CD4-positive, alpha-beta T cell treated with Interleukin-15 for 1 hour (primary cell): ENCODE results near the gene RRM2.
A peak's percentile ranks its signal among the peaks of the same experiment; 100 is the strongest.

Experiments used
- DNase-seq: peaks from one replicate; pipeline ENCODE4 v3.0.0-alpha.2; 2020

Gene RRM2

GRCh38 chr2:10122500-10123280, at the start of gene RRM2:
Gene RRM2, plus strand, starts transcription at chr2:10122739. Its CDS starts 60 bp downstream, at chr2:10122799.
- peak; percentile 91 for DNase-seq

DNA sequence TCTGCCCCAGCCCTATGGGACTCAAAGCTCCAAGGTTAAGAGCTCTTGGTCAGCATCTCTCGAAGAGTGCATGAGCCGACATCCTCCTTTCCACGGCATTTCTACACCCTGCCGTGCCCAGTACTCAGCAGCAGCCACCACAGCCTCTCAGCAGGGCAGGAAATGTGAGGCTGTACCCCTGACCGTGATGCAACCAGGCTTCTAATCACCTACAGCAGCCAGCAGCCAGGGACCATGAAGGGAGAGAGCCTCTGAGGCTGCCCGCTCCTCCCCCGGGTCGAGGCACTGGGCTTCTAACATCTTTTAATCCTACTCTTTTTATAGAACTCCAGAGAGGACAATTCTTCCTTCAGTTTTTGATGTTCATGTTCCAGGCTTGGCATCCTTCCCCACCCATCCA, 48.8 kb upstream of the RRM2 start:
- no peak for DNase-seq

- DNase-seq: no peak
These were observed 47.4 kb upstream of the RRM2 start for GRCh38 chr2:10075101-10075500.

DNA sequence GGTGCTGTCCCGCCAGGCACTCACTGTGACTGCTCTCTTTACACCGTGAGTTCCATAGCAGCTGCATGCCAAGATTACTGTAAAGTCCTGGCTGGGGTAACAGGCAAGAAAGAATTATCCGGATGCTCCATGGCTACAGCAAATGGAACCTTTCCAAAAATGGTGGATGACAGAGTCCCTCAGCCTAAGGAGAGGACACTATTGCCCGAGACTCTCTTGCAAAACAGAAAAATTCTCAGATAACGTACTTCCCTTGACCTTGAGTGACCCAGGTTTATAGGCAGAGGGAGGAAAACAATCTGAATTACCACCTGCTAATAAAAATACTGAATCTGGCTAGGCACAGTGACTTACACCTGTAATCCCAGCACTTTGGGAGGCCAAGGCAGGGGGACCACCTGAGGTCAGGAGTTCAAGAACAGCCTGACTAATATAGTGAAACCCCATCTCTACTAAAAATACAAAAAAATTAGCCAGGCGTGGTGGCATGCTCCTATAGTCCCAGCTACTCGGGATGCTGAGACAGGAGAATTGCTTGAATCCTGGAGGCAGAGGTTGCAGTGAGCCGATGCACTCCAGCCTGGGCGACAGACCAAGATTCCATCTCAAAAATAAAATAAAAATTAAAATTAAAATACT, 46.8 kb upstream of the RRM2 start:
- DNase-seq: no peak

GRCh38 chr2:10076511-10076910, 46.0 kb upstream of the RRM2 start:
- DNase-seq: no peak

- DNase-seq: no peak
These were observed 45.5 kb upstream of the RRM2 start for GRCh38 chr2:10076988-10077527.

- DNase-seq: no peak
These were observed 44.5 kb upstream of the RRM2 start for GRCh38 chr2:10078001-10078400.

DNA sequence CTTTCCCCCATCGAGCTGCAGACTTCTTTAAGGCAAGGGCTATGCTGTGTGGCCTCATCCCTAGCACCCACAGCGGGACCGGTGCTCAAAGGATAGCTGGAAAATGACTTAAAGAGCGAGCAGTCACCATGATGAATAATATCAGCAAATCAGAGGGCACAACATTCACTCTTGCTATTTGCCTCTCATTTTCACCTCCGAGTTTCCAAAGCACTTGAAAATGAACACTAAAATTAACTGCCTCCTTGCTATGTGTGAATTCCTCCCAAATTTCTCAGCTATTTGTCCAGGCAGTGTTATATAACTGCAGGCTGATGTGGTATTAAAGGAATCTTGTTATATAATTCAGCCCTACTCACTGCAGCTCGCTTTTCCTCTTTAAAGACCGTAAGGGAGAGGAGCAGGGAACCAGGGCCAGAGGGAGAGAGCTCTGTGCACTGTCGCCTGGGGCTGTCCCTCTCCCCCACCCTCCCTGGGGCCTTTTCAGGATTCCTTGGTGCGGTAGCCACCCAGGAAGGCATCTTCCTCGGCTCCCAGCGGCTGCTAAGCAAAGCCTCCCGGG, 43.8 kb upstream of the RRM2 start:
- DNase-seq: no peak

- no peak for DNase-seq
These were observed 43.2 kb upstream of the RRM2 start for GRCh38 chr2:10079266-10079869.

DNA sequence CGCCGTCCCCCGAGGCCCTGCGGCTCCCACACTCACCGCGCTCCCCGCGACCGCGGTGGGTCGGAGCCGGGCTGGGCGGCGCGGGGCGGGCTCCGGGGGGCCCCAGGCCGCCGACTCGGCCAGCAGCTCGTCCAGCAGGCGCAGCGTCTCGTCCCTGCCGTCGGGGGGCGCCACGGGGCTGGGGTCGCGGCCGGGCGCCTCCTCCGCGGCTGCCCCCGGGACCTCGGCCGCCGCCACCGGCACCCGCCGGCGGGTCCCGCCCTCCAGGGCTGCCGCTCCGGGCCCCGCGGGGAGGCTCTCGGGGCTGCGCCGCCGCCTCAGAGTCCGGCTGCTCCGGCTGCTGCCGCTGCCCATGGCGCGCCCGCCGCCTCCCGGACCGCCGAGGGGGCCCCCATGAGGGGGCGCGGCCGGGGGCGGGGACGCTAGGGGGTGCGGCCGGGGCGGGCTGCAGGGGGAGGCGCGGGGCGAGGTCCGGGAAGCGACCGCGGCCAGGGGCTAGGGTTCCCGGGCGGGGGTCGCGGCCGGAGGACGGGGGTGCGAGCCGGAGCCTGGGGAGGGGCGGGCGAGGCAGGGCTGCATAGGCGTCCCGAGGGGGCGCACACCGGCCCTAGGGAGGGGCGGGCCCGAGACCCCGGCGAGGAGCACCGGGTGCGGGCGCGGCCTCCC, 42.5 kb upstream of the RRM2 start, which contains the start of gene CYS1:
Gene CYS1, minus strand, starts transcription at position 542 of the 666 bp plus-strand sequence. Its CDS starts 188 bp downstream, at position 354.
- DNase-seq: no peak

GRCh38 chr2:10080536-10081304, 41.8 kb upstream of the RRM2 start:
- DNase-seq: no peak

- no peak for DNase-seq
These were observed 39.5 kb upstream of the RRM2 start for GRCh38 chr2:10083046-10083445.

- no peak for DNase-seq
These were observed 38.8 kb upstream of the RRM2 start for GRCh38 chr2:10083692-10084211.

GRCh38 chr2:10084223-10084865, 38.2 kb upstream of the RRM2 start:
- no peak for DNase-seq

- no peak for DNase-seq
These were observed 37.4 kb upstream of the RRM2 start for GRCh38 chr2:10085043-10085667.

DNA sequence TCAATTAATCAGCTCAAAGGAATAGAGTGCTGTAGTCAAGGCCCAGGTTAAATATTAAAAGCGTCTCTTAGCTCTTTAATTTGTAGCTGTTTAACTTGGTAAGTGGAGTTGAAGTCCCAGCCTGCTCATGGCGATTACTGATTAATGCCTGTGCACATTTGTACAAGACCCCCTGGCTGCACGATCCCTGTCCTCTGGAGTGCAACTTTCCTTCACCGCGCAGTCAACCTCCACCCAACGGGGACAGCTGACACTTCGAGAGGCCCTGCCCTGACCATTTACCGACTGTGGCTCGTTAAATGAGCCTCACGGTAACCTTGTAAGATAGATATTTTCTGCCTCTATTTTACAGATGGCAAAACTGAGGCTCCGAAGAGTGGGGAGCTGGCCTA, 36.9 kb upstream of the RRM2 start:
- DNase-seq: no peak

- no peak for DNase-seq
These were observed 35.6 kb upstream of the RRM2 start for GRCh38 chr2:10086950-10087349.

- DNase-seq: no peak
These were observed 35.2 kb upstream of the RRM2 start for GRCh38 chr2:10087360-10087759.

DNA sequence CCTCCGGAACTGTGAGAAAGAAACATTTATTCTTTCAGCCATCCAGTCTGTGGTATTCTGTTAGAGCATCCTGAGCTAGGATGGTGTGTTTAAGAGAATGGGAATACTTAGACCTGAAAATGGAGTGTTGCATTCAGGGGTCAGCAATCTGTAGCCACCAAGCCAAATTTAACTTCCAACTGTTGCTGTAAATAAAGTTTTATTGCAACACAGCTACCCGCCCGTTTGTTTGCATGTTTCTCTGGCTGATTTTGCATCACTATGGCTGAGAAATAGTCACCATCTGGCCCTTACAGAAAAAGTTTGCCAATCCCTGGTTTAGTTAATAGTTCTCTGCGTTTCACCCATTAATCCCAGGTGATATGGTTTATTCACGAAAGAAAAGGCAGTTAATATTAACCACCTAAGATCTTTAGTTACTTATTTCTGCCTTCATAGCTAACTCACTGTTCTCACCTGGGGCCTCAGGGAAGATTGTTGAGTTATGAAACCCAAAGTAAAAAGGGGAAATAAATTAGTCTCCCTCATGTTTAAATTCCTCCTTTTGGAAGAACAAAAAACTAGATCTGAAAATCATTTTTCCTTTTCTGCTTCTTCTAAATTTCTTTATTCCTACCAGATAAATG, 32.9 kb upstream of the RRM2 start:
- DNase-seq: no peak

DNA sequence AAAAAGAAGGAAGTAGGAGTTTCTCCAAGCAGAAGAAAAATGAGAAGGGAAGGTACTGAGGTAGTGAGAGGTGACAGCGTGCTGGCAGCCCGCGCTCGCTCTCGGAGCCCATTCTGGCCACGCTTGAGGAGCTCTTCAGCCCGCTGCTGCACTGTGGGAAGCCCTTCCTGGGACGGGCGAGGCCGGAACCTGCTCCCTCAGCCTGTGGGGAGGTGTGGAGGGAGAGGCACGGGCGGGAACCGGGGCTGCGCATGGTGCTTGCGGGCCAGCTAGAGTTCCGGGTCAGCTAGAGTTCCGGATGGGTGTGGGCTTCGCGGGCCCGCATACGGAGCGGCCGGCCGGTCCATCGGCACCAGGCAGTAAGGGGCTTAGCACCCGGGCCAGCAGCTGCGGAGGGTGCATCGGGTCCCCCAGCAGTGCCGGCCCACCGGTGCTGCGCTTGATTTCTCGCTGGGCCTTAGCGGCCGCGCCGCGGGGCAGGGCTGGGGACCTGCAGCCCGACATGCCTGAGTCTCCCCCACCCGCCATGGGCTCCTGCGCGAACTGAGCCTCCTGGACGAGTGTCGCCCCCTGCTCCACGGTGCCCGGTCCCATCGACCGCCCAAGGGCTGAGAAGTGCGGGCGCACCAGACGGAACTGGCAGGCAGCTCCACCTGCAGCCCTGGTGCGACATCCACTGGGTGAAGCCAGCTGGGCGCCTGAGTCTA, 31.2 kb upstream of the RRM2 start:
- DNase-seq: no peak
